Measurements from ENCODE around the gene BCAS3.

Gene BCAS3

DNA sequence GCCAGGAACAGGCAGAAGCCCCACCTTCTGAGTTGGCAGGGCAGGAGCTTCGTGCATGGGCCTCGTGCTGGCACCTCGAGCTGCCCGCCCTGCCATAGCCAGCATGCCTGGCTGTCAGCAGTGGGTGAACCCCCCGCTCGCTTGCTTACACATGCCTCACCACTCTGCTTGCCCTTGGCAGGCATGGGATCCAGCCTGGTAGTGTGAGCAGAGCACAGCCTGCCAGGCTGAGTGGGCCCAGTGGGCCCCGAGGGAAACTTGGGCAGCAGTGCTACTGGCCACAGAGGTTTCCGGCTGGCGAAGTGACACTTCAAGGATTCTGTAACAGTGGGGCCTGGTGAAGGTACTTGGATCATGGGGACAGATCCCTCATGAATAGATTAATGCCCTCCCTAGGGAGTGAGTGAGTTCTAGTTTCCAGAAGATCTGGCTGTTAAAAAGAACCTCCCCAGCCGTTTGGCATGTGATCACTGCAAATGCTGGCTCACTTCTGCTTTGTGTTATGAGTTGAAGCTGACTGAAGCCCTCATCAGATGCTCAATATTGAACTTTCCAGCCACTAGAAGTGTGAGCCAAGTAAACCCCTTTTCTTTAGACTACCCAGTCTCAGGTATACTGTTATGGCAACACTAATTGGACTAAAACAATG, 114.7 kb downstream of the BCAS3 start:
- Histone ChIP-seq H2AFZ (ENCODE audit: low read depth, low read length) (no peak overlapping the region), H3K9me3 (ENCODE audit: control insufficient read depth, low read length) (no peaks in the 10 kb centered on the region), H3K4me3 (ENCODE audit: insufficient read depth in 1 of 2, low read depth in 1 of 2, low read length in 2 of 2) (no peak overlapping the region), H2BK15ac (ENCODE audit: low read depth, poor library complexity, severe bottlenecking) (no peak overlapping the region), H3K4ac (ENCODE audit: low read depth in 1 of 2, low read length in 2 of 2) (no peak overlapping the region), H2BK5ac (ENCODE audit: low read depth, low read length, poor library complexity, severe bottlenecking) (no peak overlapping the region), H3K4me1 (ENCODE audit: control insufficient read depth, insufficient read depth, low read depth, low read length) (no peaks in the 10 kb centered on the region), H4K8ac (ENCODE audit: low read length) (no peak overlapping the region), H3K79me1 (replicated peaks; ENCODE audit: low read length, poor library complexity, severe bottlenecking) (peaks cover 1% of the 10 kb centered on the region), H3K27me3 (ENCODE audit: control insufficient read depth in 1 of 2, insufficient read depth in 1 of 2, low read length in 2 of 2) (no peaks in the 10 kb centered on the region), H3K9ac (ENCODE audit: low read length) (no peak overlapping the region), H2BK12ac (ENCODE audit: low read length in 2 of 2) (no peak overlapping the region), H4K91ac (ENCODE audit: low read length) (no peak overlapping the region), H3K18ac (ENCODE audit: low read depth in 1 of 2, low read length in 2 of 2) (no peak overlapping the region), H3K23ac (ENCODE audit: low read length in 2 of 2) (no peak overlapping the region), H2AK5ac (ENCODE audit: low read length, severe bottlenecking) (no peak overlapping the region), H3K36me3 (ENCODE audit: control insufficient read depth in 1 of 2, insufficient read depth in 2 of 2, low read depth in 1 of 2, low read length in 2 of 2) (peaks cover 0 to 4% of the 10 kb centered on the region in 2 experiments), H2BK120ac (ENCODE audit: low read depth, low read length) (no peak overlapping the region), H3K4me2 (ENCODE audit: low read length, poor library complexity, severe bottlenecking) (no peak overlapping the region), H3K14ac (ENCODE audit: low read length in 2 of 2) (no peak overlapping the region), H3K27ac (ENCODE audit: low read length, poor library complexity, severe bottlenecking) (no peak overlapping the region)
- no peak for DNase-seq
- WGBS, result 89% methylated on average over 10 of the region's 10 CpGs

DNA sequence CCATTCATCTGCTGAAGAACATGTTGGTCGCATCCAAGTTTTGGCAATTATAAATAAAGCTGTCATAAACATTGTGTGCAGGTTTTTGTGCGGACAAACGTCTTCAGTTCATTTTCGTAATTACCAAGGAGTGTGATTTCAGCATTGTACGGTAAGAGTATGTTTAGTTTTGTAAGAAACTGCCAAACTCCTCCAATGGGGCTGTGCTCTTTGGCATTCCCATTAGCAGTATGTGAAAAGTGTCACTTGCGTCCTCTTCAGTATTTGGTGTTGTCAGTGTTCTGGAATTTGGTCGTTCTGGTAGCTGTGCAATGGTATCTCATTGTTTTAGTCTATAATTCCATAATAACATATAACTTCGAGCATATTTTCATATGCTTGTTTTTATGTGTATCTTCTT, 120.9 kb downstream of the BCAS3 start:
- Histone ChIP-seq H3K18ac (ENCODE audit: low read depth in 1 of 2, low read length in 2 of 2) (no peak overlapping the region), H3K4me2 (ENCODE audit: low read length, poor library complexity, severe bottlenecking) (no peak overlapping the region), H3K9ac (ENCODE audit: low read length) (no peak overlapping the region), H3K27ac (ENCODE audit: low read length, poor library complexity, severe bottlenecking) (no peak overlapping the region), H3K14ac (ENCODE audit: low read length in 2 of 2) (no peak overlapping the region), H4K91ac (ENCODE audit: low read length) (no peak overlapping the region), H3K27me3 (ENCODE audit: control insufficient read depth in 1 of 2, insufficient read depth in 1 of 2, low read length in 2 of 2) (no peaks in the 10 kb centered on the region), H3K4me3 (ENCODE audit: insufficient read depth in 1 of 2, low read depth in 1 of 2, low read length in 2 of 2) (no peak overlapping the region), H2AFZ (ENCODE audit: low read depth, low read length) (no peak overlapping the region), H2BK15ac (ENCODE audit: low read depth, poor library complexity, severe bottlenecking) (no peak overlapping the region), H3K9me3 (ENCODE audit: control insufficient read depth, low read length) (no peaks in the 10 kb centered on the region), H3K79me1 (replicated peaks; ENCODE audit: low read length, poor library complexity, severe bottlenecking) (peaks cover 1% of the 10 kb centered on the region), H3K36me3 (ENCODE audit: control insufficient read depth in 1 of 2, insufficient read depth in 2 of 2, low read depth in 1 of 2, low read length in 2 of 2) (no peaks in the 10 kb centered on the region), H3K4ac (ENCODE audit: low read depth in 1 of 2, low read length in 2 of 2) (no peak overlapping the region), H3K4me1 (ENCODE audit: control insufficient read depth, insufficient read depth, low read depth, low read length) (no peaks in the 10 kb centered on the region), H4K8ac (ENCODE audit: low read length) (no peak overlapping the region), H2BK12ac (ENCODE audit: low read length in 2 of 2) (no peak overlapping the region), H2BK120ac (ENCODE audit: low read depth, low read length) (no peak overlapping the region), H3K23ac (ENCODE audit: low read length in 2 of 2) (no peak overlapping the region), H2BK5ac (ENCODE audit: low read depth, low read length, poor library complexity, severe bottlenecking) (no peak overlapping the region), H2AK5ac (ENCODE audit: low read length, severe bottlenecking) (no peak overlapping the region)
- WGBS, result 87% methylated on average over 6 of the region's 8 CpGs
- DNase-seq, result no peak

DNA sequence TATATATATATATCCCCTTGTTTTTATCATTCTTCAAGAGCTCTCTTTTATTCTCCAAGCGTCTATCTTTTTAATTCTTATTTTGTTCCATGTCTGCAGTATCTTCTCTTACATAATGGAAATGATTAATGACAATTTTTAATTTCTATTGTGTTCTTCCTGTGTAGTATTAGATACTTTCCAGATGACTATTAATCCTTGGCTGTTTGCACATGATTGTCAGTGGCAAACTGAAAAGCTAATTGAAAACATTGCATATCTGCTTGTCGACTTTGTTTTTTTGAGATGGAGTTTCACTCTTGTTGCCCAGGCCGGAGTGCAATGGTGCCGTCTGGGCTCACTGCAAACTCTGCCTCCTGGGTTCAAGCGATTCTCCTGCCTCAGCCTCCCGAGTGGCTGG, 124.7 kb downstream of the BCAS3 start:
- Histone ChIP-seq H3K14ac (ENCODE audit: low read length in 2 of 2) (no peak overlapping the region), H4K8ac (ENCODE audit: low read length) (no peak overlapping the region), H3K9ac (ENCODE audit: low read length) (no peak overlapping the region), H2BK120ac (ENCODE audit: low read depth, low read length) (no peak overlapping the region), H4K91ac (ENCODE audit: low read length) (no peak overlapping the region), H3K4me1 (ENCODE audit: control insufficient read depth, insufficient read depth, low read depth, low read length) (no peaks in the 10 kb centered on the region), H3K4ac (ENCODE audit: low read depth in 1 of 2, low read length in 2 of 2) (no peak overlapping the region), H3K79me1 (replicated peaks; ENCODE audit: low read length, poor library complexity, severe bottlenecking) (no peaks in the 10 kb centered on the region), H2BK5ac (ENCODE audit: low read depth, low read length, poor library complexity, severe bottlenecking) (no peak overlapping the region), H3K4me2 (ENCODE audit: low read length, poor library complexity, severe bottlenecking) (no peak overlapping the region), H3K4me3 (ENCODE audit: insufficient read depth in 1 of 2, low read depth in 1 of 2, low read length in 2 of 2) (no peak overlapping the region), H3K36me3 (ENCODE audit: control insufficient read depth in 1 of 2, insufficient read depth in 2 of 2, low read depth in 1 of 2, low read length in 2 of 2) (no peaks in the 10 kb centered on the region), H2AK5ac (ENCODE audit: low read length, severe bottlenecking) (no peak overlapping the region), H3K9me3 (ENCODE audit: control insufficient read depth, low read length) (no peaks in the 10 kb centered on the region), H2AFZ (ENCODE audit: low read depth, low read length) (no peak overlapping the region), H2BK15ac (ENCODE audit: low read depth, poor library complexity, severe bottlenecking) (no peak overlapping the region), H3K23ac (ENCODE audit: low read length in 2 of 2) (no peak overlapping the region), H3K27ac (ENCODE audit: low read length, poor library complexity, severe bottlenecking) (no peak overlapping the region), H2BK12ac (ENCODE audit: low read length in 2 of 2) (no peak overlapping the region), H3K27me3 (ENCODE audit: control insufficient read depth in 1 of 2, insufficient read depth in 1 of 2, low read length in 2 of 2) (no peaks in the 10 kb centered on the region), H3K18ac (ENCODE audit: low read depth in 1 of 2, low read length in 2 of 2) (no peak overlapping the region)
- no peak for DNase-seq
- WGBS, result 93% methylated on average over 5 of the region's 6 CpGs

DNA sequence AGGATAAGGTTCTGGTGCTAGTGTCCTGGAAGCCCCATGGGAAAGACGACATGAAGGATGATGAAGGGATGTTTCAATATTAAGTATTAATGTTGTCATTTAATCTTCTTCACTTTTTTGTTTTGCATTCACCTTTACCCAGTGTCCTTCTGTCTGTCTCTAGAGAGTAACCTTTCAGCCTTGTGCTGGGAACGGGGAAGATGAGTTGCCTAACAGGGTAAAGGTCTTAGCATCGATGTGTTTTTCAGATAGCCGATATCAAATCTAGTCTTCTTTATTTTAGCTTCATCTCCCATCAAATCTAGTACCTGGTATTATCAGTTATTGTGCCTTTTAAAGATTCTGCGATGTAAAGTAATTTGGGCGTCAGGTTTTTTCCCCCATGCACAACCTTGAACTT, 125.4 kb downstream of the BCAS3 start:
- WGBS, result 100% methylated on average over 3 of the region's 6 CpGs
- Histone ChIP-seq H2BK12ac (ENCODE audit: low read length in 2 of 2) (no peak overlapping the region), H2BK15ac (ENCODE audit: low read depth, poor library complexity, severe bottlenecking) (no peak overlapping the region), H3K9ac (ENCODE audit: low read length) (no peak overlapping the region), H3K27me3 (ENCODE audit: control insufficient read depth in 1 of 2, insufficient read depth in 1 of 2, low read length in 2 of 2) (no peaks in the 10 kb centered on the region), H4K91ac (ENCODE audit: low read length) (no peak overlapping the region), H3K23ac (ENCODE audit: low read length in 2 of 2) (no peak overlapping the region), H3K36me3 (ENCODE audit: control insufficient read depth in 1 of 2, insufficient read depth in 2 of 2, low read depth in 1 of 2, low read length in 2 of 2) (no peaks in the 10 kb centered on the region), H3K14ac (ENCODE audit: low read length in 2 of 2) (no peak overlapping the region), H4K8ac (ENCODE audit: low read length) (no peak overlapping the region), H2BK5ac (ENCODE audit: low read depth, low read length, poor library complexity, severe bottlenecking) (no peak overlapping the region), H2AK5ac (ENCODE audit: low read length, severe bottlenecking) (no peak overlapping the region), H3K79me1 (replicated peaks; ENCODE audit: low read length, poor library complexity, severe bottlenecking) (no peaks in the 10 kb centered on the region), H3K4me1 (ENCODE audit: control insufficient read depth, insufficient read depth, low read depth, low read length) (no peaks in the 10 kb centered on the region), H3K27ac (ENCODE audit: low read length, poor library complexity, severe bottlenecking) (no peak overlapping the region), H3K4ac (ENCODE audit: low read depth in 1 of 2, low read length in 2 of 2) (no peak overlapping the region), H2AFZ (ENCODE audit: low read depth, low read length) (no peak overlapping the region), H3K4me3 (ENCODE audit: insufficient read depth in 1 of 2, low read depth in 1 of 2, low read length in 2 of 2) (no peak overlapping the region), H3K18ac (ENCODE audit: low read depth in 1 of 2, low read length in 2 of 2) (no peak overlapping the region), H3K9me3 (ENCODE audit: control insufficient read depth, low read length) (no peaks in the 10 kb centered on the region), H2BK120ac (ENCODE audit: low read depth, low read length) (no peak overlapping the region), H3K4me2 (ENCODE audit: low read length, poor library complexity, severe bottlenecking) (no peak overlapping the region)
- DNase-seq, result no peak

Measured in mesenchymal stem cell (in vitro differentiated cells and primary cell).